GM04503 (cell line): ENCODE data around the gene HS3ST4.
"Not testable (repeated sequence)": the region's sequence is repeated elsewhere in the genome, so short reads cannot be mapped to it uniquely, and the experiment has no call there.

Experiments
- DNase-seq: peaks from one replicate; pipeline ENCODE4 v3.0.0-alpha.2; 2012; ENCODE audit warnings: low read depth

HS3ST4 gene

GRCh38 chr16:25734430-25735385 lies 42.9 kb downstream of the HS3ST4 start:
- DNase-seq, result no peak

GRCh38 chr16:25735645-25736044 lies 43.9 kb downstream of the HS3ST4 start:
- DNase-seq, result no peak

GRCh38 chr16:25747160-25747758 lies 55.5 kb downstream of the HS3ST4 start:
- DNase-seq, result no peak

- no peak for DNase-seq
Observed at GRCh38 chr16:25748092-25748654, 56.4 kb downstream of the HS3ST4 start.

- no peak for DNase-seq
Observed at GRCh38 chr16:25750488-25751216, 58.9 kb downstream of the HS3ST4 start.

- no peak for DNase-seq
Observed at GRCh38 chr16:25751230-25751835, 59.6 kb downstream of the HS3ST4 start.

GRCh38 chr16:25764466-25764865 lies 72.7 kb downstream of the HS3ST4 start:
- DNase-seq, result no peak

GRCh38 chr16:25771216-25771615 lies 79.5 kb downstream of the HS3ST4 start:
- DNase-seq, result no peak

GRCh38 chr16:25771812-25772568 lies 80.2 kb downstream of the HS3ST4 start:
- no peak for DNase-seq

- not testable (repeated sequence) for DNase-seq
Observed at GRCh38 chr16:25776214-25776613, 84.5 kb downstream of the HS3ST4 start.

- DNase-seq, result no peak
Observed at GRCh38 chr16:25783226-25783625, 91.5 kb downstream of the HS3ST4 start.

GRCh38 chr16:25785361-25785760 lies 93.6 kb downstream of the HS3ST4 start:
- DNase-seq, result no peak

- DNase-seq, result no peak
Observed at GRCh38 chr16:25786748-25787147, 95.0 kb downstream of the HS3ST4 start.

GRCh38 chr16:25788637-25789036 lies 96.9 kb downstream of the HS3ST4 start:
- DNase-seq, result no peak

- no peak for DNase-seq
Observed at GRCh38 chr16:25796239-25796638, 104.5 kb downstream of the HS3ST4 start.

- no peak for DNase-seq
Observed at GRCh38 chr16:25798065-25798464, 106.3 kb downstream of the HS3ST4 start.

GRCh38 chr16:25799816-25800215 lies 108.1 kb downstream of the HS3ST4 start:
- no peak for DNase-seq

GRCh38 chr16:25812215-25812614 lies 120.5 kb downstream of the HS3ST4 start:
- DNase-seq, result no peak

- DNase-seq, result no peak
Observed at GRCh38 chr16:25817295-25817694, 125.5 kb downstream of the HS3ST4 start.

GRCh38 chr16:25817876-25818275 lies 126.1 kb downstream of the HS3ST4 start:
- DNase-seq, result no peak

GRCh38 chr16:25823891-25824290 lies 132.1 kb downstream of the HS3ST4 start:
- no peak for DNase-seq
